GM12874 (cell line): Measurements from ENCODE around the gene BEST3.

Source experiments
- TF ChIP-seq, protein P1 (sequence below): IDR thresholded peaks from 2 replicates; pipeline ENCODE4 v1.5.1; 2011; ENCODE audit warnings: low read depth, mild to moderate bottlenecking, control low read depth, low read length, moderate library complexity; ENCODE audit not compliant: insufficient read depth

Gene BEST3

DNA sequence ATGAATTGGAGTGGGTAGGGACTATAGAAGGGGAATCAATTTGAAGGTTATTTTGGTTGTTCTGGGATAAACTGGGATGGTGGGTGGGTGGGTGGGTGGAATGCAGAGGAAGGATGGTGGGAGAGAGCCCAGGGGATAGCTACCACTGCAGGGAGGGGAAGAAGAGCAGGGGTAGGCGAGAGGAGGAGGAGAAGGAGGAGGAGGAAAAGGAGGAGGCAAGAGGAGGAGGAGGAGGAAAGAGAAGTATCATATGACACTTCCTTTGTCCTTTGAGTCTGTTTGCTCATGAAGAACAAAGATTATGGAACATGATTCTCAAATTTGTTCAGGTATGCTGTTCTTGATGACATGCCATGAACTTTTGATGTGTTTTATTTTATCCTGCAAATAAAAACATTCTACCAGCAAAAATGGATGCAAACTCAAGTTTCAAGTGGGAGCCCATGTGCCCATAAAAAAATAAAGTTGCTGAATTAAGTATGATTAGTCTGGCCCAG is 4.1 kb upstream of the BEST3 start:
- TF ChIP-seq, protein P1, sequence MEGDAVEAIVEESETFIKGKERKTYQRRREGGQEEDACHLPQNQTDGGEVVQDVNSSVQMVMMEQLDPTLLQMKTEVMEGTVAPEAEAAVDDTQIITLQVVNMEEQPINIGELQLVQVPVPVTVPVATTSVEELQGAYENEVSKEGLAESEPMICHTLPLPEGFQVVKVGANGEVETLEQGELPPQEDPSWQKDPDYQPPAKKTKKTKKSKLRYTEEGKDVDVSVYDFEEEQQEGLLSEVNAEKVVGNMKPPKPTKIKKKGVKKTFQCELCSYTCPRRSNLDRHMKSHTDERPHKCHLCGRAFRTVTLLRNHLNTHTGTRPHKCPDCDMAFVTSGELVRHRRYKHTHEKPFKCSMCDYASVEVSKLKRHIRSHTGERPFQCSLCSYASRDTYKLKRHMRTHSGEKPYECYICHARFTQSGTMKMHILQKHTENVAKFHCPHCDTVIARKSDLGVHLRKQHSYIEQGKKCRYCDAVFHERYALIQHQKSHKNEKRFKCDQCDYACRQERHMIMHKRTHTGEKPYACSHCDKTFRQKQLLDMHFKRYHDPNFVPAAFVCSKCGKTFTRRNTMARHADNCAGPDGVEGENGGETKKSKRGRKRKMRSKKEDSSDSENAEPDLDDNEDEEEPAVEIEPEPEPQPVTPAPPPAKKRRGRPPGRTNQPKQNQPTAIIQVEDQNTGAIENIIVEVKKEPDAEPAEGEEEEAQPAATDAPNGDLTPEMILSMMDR, result no peak

DNA sequence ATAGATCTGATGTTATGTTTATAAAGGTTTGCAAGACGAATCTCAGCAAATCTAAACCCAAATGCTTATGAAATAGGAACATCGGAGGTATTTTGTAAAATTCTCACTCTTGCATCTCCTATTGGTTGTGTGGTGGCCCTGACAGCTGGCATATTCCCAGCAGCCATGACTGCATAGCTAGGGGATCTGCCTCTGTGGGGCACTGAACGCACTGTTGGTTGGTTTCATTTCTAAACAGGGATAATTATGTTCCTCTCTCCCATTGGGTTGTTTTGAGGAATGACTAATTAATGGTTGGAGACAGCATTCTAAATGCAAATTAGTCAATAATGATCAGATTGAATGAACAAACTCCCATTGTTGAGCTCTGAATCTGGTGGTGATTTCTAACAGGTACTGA is 2.7 kb upstream of the BEST3 start:
- TF ChIP-seq, protein P1, result no peak

DNA sequence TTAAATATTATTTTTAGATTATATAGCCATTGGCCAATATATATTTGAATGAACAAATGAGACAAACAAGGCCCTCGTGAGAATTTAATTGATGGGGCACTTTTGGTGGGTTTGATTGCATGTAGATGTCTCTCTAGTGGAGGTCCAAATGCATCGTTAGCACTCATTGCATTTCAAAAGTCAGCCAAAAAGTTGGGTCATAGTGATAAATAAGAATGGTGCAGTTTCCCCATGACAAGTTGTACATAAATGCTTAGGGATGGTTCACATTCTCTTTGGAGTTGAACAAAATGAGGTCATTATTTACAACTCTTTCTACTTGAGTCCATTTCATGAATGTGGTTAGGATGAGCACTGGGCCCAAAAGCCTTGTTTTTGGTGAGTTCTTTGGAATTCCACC is 1.0 kb downstream of the BEST3 start:
- TF ChIP-seq, protein P1, result no peak

DNA sequence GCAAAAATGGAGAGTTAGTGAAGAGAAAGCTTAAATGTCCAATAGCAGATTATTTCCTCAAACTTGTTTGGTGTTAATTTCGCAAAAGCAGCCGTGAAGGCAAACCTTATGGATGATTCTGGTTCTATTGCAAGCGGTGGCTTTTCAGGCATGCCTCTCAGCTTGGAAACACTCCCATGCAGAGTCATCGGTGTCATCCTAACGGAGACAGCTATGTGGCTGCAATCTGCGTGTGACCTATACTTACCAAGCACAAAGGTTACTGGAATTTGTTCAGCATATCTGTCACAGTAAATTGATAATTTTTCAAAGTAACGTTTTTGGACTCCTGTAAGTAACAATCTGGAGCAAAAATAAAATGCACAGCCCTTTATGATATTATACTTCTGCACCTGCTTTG is 5.0 kb downstream of the BEST3 start:
- TF ChIP-seq, protein P1, result no peak

DNA sequence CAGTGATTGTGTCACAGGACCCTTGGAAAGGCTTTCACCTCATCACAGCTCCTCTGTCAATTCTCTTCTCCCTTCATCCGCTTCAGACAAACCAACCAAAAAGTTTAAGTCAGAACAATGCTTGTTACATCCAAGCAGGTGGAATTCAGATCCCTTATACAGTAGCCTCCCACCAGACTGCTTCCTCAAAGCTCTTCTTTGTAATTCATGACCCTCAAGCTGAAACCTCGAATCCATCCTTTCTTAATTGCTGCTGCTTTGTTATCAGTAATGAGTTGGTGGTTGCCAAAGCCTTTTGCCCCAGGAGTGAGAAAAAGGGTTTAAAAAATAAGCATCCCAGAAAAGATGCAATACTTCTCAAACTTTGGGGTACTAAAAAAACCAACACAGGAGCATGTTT is 9.5 kb downstream of the BEST3 start:
- TF ChIP-seq, protein P1, result no peak

DNA sequence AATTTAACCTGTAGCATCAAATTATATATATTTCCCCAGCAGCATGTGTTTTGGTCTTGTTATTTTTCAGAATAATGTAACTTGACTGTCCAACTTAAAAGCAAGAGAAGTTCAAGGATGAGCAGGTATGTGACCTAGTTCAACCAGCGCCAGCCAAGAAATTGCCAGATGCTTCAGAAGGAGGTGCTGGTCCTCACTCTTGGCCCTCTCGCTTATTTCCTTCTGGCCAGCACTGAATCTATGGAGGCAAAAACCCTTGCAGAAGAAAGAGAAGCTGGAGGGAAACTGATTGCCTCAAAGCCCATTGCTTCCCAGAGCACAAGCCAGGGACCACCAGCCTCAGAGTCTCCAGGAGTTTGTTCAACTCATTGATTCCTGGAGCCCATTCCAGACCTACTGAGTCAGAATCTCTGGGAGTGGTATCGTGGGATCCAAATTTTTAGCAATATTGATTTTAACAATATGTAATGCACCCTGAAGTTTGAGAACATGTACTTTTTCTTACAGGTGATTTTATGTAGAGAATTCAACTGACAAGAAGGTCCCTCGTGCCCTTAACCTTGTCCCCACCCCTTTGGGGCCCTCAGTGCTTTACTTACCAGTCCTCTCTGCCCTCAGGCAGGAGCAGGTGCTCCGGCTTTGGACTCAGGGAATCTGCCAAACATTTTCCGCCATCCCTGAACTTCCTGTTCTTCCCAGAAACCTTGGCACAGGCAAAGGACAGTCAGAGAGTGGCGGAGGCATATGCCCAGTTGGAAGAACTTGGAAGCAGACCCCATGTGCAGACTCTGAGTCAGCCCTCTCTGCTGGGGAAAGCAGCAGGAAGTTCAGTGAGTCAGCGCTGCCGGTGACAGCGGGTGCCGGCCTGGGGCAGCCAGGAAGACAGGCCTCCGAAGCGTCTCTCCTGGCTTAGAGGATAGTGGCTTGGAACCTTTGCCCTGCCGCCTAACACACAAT is 10.4 kb downstream of the BEST3 start:
- TF ChIP-seq, protein P1, result no peak

DNA sequence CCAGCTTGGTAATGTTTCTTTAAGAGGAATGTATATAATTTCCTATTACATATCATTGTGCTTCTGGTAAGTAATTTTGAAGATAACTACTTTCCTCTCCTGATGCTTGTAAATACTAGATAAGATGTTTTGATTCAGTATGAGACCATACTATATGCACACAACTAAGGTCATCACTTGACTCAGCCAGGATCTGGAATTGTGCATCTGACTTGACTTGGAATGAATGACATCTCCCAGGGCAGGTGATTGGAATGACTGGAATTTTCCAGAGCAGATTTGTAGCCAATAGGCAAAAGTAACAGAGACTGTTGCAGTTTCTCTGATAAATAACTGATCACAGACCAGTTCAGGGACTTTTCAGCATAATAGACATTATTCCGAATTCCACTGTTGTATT is 11.1 kb downstream of the BEST3 start:
- TF ChIP-seq, protein P1, result no peak
